ENCODE results near the gene TCF4.

TCF4 gene

DNA sequence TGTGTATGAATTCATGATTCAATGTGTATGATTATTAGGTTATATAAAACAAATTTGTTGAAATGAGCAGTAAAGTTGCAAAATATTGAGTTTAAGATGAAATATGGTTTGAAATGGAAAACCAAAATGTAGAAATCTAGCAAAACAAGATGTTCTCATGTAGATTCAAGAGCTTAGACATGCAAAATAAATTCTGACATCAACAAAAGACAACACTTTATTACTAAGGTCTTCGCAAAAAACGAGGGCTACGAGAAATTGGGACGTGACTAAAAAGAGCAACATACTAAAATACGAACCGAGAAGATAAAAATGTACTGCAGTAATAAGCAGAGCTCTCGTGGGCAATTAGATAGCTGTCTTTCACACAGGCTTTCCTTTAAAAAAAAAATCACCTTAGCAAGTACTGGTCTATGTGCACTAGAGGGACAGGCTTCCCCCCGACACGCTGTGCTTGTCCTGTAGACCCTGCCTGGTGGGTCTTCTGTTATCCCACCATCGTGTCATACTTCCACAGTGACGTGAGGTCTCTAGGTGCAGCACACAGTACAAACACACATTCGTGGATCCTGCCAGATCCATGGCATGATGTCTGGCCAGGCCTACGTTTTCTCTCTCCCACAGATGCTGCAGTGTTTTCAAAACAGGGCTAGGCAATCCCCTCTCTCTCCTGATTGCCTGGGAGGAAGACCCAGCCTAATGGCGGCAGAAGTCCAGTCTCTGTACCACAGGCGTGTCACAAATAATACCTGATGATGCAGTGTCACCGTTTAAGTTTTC lies 240.8 kb downstream of the TCF4 start:
- no peak for DNase-seq (ENCODE audit: low spot score)

- no peak for DNase-seq (ENCODE audit: low spot score)
These were observed 241.6 kb downstream of the TCF4 start for GRCh38 chr18:55346387-55346786.

DNA sequence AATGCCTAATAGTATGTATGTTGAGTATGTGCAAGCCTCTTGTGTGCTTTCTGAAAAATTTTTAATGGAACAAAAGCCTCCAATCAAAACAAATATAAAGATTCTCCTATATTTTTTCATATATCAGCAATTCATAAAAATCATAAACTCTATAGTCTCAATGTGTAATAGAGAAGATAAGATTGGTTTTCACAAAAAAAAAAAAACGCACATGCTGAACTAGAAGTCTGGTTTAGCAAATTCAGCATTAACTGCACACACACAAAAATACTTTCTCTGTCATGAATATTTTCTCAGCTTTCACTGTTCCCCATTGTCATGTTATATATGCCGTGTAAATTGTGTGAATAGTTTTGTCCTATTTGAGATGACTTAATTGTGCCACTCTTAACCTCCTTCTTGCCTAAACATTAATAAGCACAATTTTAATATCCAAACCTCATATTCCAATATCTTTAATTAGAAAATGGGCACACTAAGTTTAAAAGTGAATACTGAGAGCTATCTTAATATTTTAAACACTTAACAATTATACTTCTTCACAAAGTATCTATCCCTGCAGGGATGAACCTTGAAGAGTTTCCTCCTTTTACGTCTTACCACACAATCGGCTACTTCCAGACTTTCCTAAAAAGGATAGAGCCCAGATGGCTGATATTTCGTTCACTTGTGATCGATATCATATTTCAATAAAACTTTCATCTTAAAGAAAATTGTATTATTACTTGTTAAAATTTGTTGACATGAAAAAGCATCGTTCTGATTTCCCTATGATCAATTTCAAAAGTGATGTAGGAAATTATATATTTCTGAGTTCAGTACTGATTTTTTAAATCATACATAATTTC lies 242.7 kb downstream of the TCF4 start:
- no peak for DNase-seq (ENCODE audit: low spot score)

- DNase-seq (ENCODE audit: low spot score) = no peak
These were observed 244.5 kb downstream of the TCF4 start for GRCh38 chr18:55343396-55344073.

DNA sequence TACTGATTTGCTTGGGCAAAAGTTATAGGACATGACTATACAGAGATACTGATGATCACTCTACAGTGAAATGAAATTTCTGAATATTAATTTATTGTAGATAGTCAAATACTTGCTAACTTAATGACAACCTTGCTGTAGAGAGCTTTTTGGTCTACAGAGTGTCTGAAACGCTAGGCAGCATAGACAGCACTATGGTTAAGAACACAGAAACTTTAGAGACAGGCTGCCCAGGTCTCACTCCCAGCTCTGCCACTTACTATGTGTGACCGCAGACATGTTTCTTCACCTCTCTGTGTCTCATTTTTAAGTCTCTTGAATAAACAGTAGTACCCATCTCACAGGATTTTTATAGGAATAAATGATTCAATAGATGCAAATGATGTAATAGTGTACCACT lies 247.0 kb downstream of the TCF4 start:
- DNase-seq (ENCODE audit: low spot score) = no peak

GRCh38 chr18:55339990-55340389 lies 248.0 kb downstream of the TCF4 start:
- no peak for DNase-seq (ENCODE audit: low spot score)

- no peak for DNase-seq (ENCODE audit: low spot score)
These were observed 248.9 kb downstream of the TCF4 start for GRCh38 chr18:55338978-55339650.

DNA sequence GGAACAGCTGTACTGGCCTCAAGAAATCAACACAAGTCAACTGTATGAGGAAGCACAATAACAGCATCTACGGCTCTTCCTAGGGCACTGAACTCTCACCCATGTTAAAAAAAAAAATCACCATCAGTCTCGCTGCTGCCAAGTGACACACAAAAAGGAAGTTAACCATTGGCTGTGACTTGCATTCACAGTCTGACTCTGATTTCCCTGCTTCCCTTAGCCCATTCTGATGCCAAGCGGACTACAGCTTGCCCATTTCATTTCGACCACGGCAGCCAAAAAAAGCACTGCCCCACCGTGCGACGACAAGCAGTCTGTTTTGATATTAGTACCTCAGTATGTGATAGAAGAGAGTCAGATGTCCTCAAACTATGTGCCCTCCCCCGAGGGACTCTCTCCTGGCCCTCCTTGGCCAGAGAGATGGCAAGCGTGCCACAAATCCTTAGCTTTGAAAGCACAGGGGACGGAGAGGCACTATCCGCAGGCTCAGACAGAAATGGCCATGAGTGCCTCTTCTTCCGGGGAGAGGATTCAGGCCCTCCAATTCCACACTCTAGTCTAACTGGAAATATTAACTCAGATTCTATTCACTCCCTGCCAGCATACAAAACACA lies 250.0 kb downstream of the TCF4 start:
- DNase-seq (ENCODE audit: low spot score) = no peak

DNA sequence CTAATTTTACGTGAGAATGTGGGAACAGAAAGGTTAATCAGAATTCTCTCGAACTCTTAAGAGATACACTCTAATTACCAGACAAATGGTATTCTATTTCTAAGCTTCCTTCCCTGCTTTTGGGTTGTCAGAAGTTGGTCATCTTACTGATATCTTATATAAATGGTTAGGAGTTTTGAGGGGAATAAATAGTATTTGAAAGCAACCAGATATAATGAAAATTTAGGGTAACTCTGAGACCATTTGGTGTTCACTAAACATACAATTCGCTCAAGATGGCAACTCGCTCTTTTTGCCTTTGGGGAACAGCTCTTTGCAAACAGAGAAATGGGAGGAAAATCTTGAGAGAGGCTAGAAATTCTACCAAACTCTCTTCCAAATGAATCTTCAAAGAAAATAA lies 250.9 kb downstream of the TCF4 start:
- DNase-seq (ENCODE audit: low spot score) = no peak

DNA sequence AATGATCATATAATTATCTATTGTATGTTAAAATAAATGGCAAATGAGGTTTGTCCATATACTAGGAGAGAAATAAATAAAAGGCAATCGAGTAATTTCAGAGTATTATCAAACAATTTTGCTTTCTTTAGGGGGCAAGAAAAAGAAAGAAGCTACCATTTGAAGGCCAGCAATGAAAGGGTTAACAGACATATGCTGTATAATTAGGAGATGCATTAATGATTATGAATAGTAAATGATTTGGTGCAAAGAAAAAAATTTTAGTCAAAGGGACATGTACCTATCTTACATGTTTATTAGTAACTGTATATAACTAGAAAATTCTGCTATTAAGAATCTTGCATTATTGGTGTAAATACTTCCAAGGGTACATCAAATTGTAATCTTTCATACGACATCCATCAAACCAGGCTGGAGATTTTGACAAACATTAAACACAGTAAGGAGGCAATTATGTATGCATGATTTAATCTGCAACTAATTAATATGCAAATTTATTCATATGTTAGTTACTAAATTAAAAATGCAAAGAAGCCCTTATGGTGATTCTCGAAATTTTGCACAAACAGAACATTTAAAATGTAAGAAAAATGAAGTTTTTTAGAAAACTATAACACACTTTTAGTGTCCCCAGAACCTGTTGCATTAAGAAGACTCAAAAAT lies 251.4 kb downstream of the TCF4 start:
- DNase-seq (ENCODE audit: low spot score) = no peak

DNA sequence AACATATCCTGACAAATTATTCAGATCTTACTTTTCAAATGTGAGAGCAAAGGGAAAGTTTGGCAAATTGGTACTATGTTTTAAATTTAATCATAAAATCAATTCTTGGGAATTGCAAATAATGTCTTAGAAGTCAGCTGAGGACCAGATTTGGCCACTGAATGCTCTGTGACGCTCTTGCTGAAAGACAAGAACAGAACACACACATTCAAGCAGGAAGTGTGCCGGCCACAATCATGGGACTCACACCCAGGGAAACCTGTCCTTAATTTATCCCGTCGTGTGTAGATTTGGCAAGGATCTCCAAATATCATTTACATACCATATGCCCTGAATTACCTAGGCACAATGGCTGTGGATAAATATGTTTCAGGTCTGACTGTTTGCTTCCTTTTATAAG lies 253.1 kb downstream of the TCF4 start:
- DNase-seq (ENCODE audit: low spot score) = no peak

GRCh38 chr18:55331301-55331700 lies 256.7 kb downstream of the TCF4 start:
- no peak for DNase-seq (ENCODE audit: low spot score)

DNA sequence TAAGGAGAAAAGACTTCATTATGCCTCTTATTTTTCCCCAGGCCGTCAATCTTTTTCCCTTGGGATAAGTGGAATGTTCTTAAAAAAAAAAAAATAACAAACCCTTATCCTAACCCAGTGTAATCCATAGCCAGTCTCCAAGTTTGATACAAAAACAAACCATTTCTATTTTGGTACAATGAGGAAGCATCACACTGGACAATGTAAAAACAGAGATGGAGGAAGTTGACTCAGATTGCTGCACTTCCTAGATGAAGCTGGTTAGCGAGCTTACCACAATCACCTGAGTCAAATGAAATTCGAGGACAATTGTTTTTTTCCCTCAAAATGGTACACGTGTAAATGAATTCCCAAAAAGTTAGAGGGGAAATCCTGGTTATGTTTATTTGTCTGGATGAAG lies 259.7 kb downstream of the TCF4 start:
- peak; percentile 38 for DNase-seq (ENCODE audit: low spot score)

DNA sequence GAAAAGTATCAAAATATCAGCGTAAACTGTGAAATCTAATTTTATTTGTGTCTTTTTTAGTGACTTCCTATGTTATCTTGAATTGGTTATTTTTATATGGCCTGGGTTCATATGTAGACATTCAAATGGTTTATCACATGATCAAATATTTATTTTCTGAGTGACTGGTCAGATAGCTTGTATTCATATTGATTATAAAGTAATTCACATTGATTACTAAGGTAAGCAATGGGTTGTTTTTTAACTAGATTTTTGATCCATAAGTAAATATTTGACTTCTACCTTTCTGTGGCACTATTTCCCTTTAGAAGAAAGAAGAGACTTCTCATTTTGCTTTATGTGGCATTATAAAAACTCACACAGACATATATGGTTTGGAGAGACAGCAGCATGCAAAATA lies 260.5 kb downstream of the TCF4 start:
- no peak for DNase-seq (ENCODE audit: low spot score)

- DNase-seq (ENCODE audit: low spot score) = no peak
These were observed 261.9 kb downstream of the TCF4 start for GRCh38 chr18:55326134-55326533.

GRCh38 chr18:55324166-55324565 lies 263.8 kb downstream of the TCF4 start:
- no peak for DNase-seq (ENCODE audit: low spot score)

GRCh38 chr18:55323051-55323994 lies 264.7 kb downstream of the TCF4 start:
- DNase-seq (ENCODE audit: low spot score) = no peak

DNA sequence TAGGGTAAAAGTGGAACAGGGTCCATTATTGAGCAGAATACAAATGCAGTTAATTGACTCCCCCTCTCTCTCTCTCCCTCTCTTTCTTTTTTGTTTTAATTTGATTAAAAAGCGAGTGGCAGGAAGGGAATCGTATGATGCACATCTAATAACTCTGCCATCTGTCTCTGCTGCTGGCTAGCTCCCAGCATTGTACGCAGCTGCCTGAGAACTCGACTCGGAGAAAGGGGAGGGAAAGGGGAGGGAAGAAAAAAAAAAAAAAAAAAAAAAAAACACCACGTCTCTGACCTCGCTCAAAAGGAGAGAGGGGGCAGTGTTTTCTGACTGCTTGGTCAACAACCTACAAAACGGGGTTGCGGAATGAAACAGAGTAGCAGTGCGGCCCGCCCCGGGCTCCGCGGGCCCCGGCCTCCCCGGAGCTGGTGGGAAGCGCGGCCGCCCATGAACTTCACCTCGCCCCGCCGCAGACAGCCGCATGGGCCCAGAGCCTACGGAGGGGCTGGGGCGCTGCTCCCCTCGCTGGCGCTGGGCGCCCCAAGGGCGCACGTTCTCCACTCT lies 265.7 kb downstream of the TCF4 start:
- DNase-seq (ENCODE audit: low spot score) = peak; percentile 55

DNA sequence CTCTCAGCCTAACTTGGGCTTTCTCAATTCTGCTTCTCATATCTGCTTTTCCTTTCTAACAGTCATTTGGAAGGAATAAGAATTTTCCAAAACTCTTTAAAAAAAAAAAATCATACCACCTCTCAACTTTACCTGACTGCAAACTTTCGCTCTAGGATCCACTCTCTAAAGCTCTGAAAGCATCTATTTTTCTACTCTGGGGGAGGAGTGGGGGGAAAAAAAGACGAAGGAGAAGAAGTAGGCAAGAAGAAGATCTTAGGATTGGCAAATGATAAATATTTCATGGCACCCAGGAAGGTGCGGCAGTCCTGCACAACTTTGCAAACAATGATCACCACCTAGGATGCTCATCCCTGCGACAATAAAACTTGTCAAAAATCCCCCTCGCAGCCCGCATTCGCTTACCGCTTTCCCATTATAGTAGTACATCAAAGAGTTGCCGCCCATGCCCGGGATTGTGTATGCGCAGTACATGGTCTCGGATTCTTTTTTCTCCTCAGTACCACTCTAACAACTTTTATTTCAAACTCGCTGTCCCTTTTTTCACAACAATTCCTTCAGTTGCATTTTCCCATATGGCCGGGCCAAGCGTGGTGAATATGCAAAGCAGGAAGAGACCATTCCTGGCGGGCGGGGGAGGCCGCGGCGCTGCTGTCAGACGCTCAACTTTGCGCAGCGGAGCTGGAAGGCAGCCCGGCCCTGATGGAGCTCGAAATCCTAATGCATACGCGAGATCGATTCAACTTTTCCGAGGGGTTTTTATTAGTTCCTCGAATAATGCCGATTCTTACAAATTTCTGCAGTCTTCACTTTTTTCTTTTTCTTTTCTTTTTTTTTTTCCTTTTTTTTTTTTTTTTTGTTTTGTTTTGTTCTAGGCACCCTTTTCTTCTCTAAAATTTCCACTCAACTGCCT lies 266.5 kb downstream of the TCF4 start:
- no peak for DNase-seq (ENCODE audit: low spot score)
